ENCODE results near the gene RIOK3. TPM values are rescaled to one million over a fixed set of nuclear protein-coding genes. Genes with fewer than 3 reads are reported as not detected.

RIOK3 gene
- total and polyA plus RNA-seq, 2 of the 4 experiments (the other 2 are of a cell fraction): 21.5 to 38.9 TPM

GRCh38 chr18:23438608-23439366 lies 14.3 kb upstream of the RIOK3 start:
- intact Hi-C loops (cut with micrococcal nuclease) (no loop called here), dilution Hi-C loops (cut with HindIII; ENCODE audit: low sequenced_read_pairs, unreplicated experiment) (no loop called here), in situ Hi-C loops (cut with MboI; ENCODE audit: low sequenced_read_pairs) (no loop called here)
- Histone ChIP-seq H3K14ac (replicated peaks; ENCODE audit: low read depth, low read length) (0 out of 2 replicates have a peak overlapping the region, but pooled peaks have one; percentile 4), H3K27me3 (ENCODE audit: control insufficient read depth, insufficient read depth, low read length) (peaks cover 2% of the 10 kb centered on the region; the same call in 1 of the 2 replicates), H3K4ac (ENCODE audit: low read depth, low read length) (peak overlapping the region; percentile 20; the same call in 1 of the 2 replicates), H3K9me3 (ENCODE audit: control insufficient read depth, insufficient read depth, low read length) (no peaks in the 10 kb centered on the region), H3K9ac (ENCODE audit: low read depth, low read length) (no peak overlapping the region), H3K79me1 (ENCODE audit: low read depth in 1 of 2, low read length in 2 of 2) (peaks cover 3 to 17% of the 10 kb centered on the region in 2 experiments; a peak in 2 of 4 replicates), H3K4me3 (ENCODE audit: insufficient read depth, low read depth, low read length) (no peak overlapping the region), H3K36me3 (ENCODE audit: control insufficient read depth, insufficient read depth, low read length) (no peaks in the 10 kb centered on the region; the same call in 1 of the 2 replicates), H3K56ac (ENCODE audit: extremely low read depth, insufficient read depth, low read length) (no peak overlapping the region), H3K4me1 (ENCODE audit: control insufficient read depth, insufficient read depth, low read length) (peaks cover 3% of the 10 kb centered on the region), H4K8ac (ENCODE audit: low read depth in 2 of 2, low read length in 2 of 2) (peak overlapping the region; percentile 34 to 83), H2AK9ac (replicated peaks; ENCODE audit: low read depth, low read length, poor library complexity) (peak overlapping the region; percentile 37), H2AFZ (replicated peaks; ENCODE audit: low read length, poor library complexity) (peak overlapping the region; percentile 77), H3K4me2 (ENCODE audit: low read depth, low read length) (no peak overlapping the region), H4K20me1 (ENCODE audit: insufficient read depth, low read length) (no peaks in the 10 kb centered on the region), H2BK5ac (ENCODE audit: low read depth, low read length, poor library complexity, severe bottlenecking) (no peak overlapping the region), H3K9me1 (ENCODE audit: insufficient read depth, low read length) (0 out of 2 replicates have a peak, but pooled peaks cover 8% of the 10 kb centered on the region), H3K23ac (ENCODE audit: low read depth, low read length) (0 out of 2 replicates have a peak overlapping the region, but pooled peaks have one; percentile 13), H3K18ac (ENCODE audit: low read depth, low read length) (no peak overlapping the region), H2AK5ac (ENCODE audit: low read depth, low read length) (no peak overlapping the region), H4K5ac (ENCODE audit: low read depth, low read length) (no peak overlapping the region; the same call in 1 of the 2 replicates), H2BK20ac (ENCODE audit: low read depth, low read length) (0 out of 2 replicates have a peak overlapping the region, but pooled peaks have one; percentile 10), H4K91ac (ENCODE audit: insufficient read depth, low read depth, low read length) (no peak overlapping the region), H2BK15ac (ENCODE audit: low read depth, low read length) (no peak overlapping the region), H2BK120ac (ENCODE audit: low read depth, low read length) (no peak overlapping the region), H3K27ac (ENCODE audit: insufficient read depth, low read length) (no peak overlapping the region)
- ChIA-PET CTCF (no interaction called here), POLR2A (ENCODE audit: unreplicated experiment) (no interaction called here)
- DNase-seq (no peak), ATAC-seq (ENCODE audit: low read depth) (no peak)
- no peak for TF ChIP-seq MAFK (IDR thresholded peaks at IDR 0.05; ENCODE audit: low read depth, low read length)
- BruUV-seq (replicated peaks): no TSS peak
- WGBS, 2 experiments (ENCODE audit: extremely low coverage in 2 of 2, insufficient read length in 1 of 2): no CpG with 5 or more reads among the region's 11 CpGs
